Skin epidermis (tissue), 12 donors: ENCODE results near the gene ATP2A1.
"Not testable (repeated sequence)": the region's sequence is repeated elsewhere in the genome, so short reads cannot be mapped to it uniquely, and the experiment has no call there.

ENCODE experiments used
- H3K27ac ChIP-seq, 21 experiments: fragments of 200-600 bp; sonication (generic) in 11 of 21; one replicate each; pipeline ENCODE4 v1.5.0; 2020; ENCODE audit warnings: mild to moderate bottlenecking in 3 of 21, inconsistent platforms in 2 of 21, moderate library complexity in 2 of 21
- H3K4me3 ChIP-seq, 7 experiments: fragments of 200-600 bp; sonication (generic) in 2 of 7; one replicate each; pipeline ENCODE4 v1.5.0; 2020; ENCODE audit warnings: inconsistent platforms in 2 of 7, mild to moderate bottlenecking in 2 of 7, moderate library complexity in 1 of 7

Gene ATP2A1

GRCh38 chr16:28846933-28847273 is 31.4 kb upstream of the ATP2A1 start:
- peak overlapping the region; percentile 60 to 94 (median 89) for H3K27ac ChIP-seq
- H3K4me3 ChIP-seq: peak overlapping the region; percentile 54 to 99 (median 95)

- Histone ChIP-seq H3K27ac (peak overlapping the region in 5 of 21 experiments; percentile 22 to 62 (median 33)), H3K4me3 (no peak overlapping the region)
Measured at GRCh38 chr16:28858421-28858820, 19.9 kb upstream of the ATP2A1 start.

- no peak overlapping the region for H3K27ac ChIP-seq
- no peak overlapping the region for H3K4me3 ChIP-seq
Measured at GRCh38 chr16:28859326-28859725, 19.0 kb upstream of the ATP2A1 start.

- peak overlapping the region; percentile 27 to 98 (median 93) for H3K27ac ChIP-seq
- H3K4me3 ChIP-seq: peak overlapping the region; percentile 61 to 94 (median 83)
Measured at GRCh38 chr16:28863929-28864793, 14.1 kb upstream of the ATP2A1 start.

- H3K4me3 ChIP-seq: peak overlapping the region in 1 of 7 experiments; percentile 63
Measured at GRCh38 chr16:28865001-28865688, 13.1 kb upstream of the ATP2A1 start.

GRCh38 chr16:28865722-28866453 is 12.4 kb upstream of the ATP2A1 start:
- H3K27ac ChIP-seq: no peak overlapping the region
- H3K4me3 ChIP-seq: no peak overlapping the region

More at GRCh38 chr16:28865001-28865688, 13.1 kb upstream of the ATP2A1 start:
- H3K27ac ChIP-seq: peak overlapping the region in 1 of 21 experiments; percentile 88

GRCh38 chr16:28866454-28866804 is 11.9 kb upstream of the ATP2A1 start:
- no peak overlapping the region for H3K27ac ChIP-seq
- H3K4me3 ChIP-seq: no peak overlapping the region

GRCh38 chr16:28867241-28867640 is 11.0 kb upstream of the ATP2A1 start:
- Histone ChIP-seq H3K27ac (no peak overlapping the region), H3K4me3 (no peak overlapping the region)

- not testable (repeated sequence) for H3K27ac ChIP-seq, H3K4me3 ChIP-seq
Measured at GRCh38 chr16:28867646-28868045, 10.6 kb upstream of the ATP2A1 start.

- H3K27ac ChIP-seq: no peak overlapping the region
- H3K4me3 ChIP-seq: no peak overlapping the region
Measured at GRCh38 chr16:28869201-28869600, 9.1 kb upstream of the ATP2A1 start.

GRCh38 chr16:28872952-28873351 is 5.3 kb upstream of the ATP2A1 start:
- Histone ChIP-seq H3K4me3 (no peak overlapping the region), H3K27ac (no peak overlapping the region)

GRCh38 chr16:28873543-28874201 is 4.6 kb upstream of the ATP2A1 start:
- Histone ChIP-seq H3K27ac (no peak overlapping the region), H3K4me3 (no peak overlapping the region)

GRCh38 chr16:28874406-28874805 is 3.9 kb upstream of the ATP2A1 start:
- Histone ChIP-seq H3K27ac (no peak overlapping the region), H3K4me3 (no peak overlapping the region)

- Histone ChIP-seq H3K4me3 (no peak overlapping the region), H3K27ac (no peak overlapping the region)
Measured at GRCh38 chr16:28875134-28876018, 2.9 kb upstream of the ATP2A1 start.

GRCh38 chr16:28876019-28876659 is 2.1 kb upstream of the ATP2A1 start:
- Histone ChIP-seq H3K27ac (no peak overlapping the region), H3K4me3 (no peak overlapping the region)

- no peak overlapping the region for H3K4me3 ChIP-seq
- H3K27ac ChIP-seq: no peak overlapping the region
Measured at GRCh38 chr16:28876973-28877654, 1.2 kb upstream of the ATP2A1 start.

GRCh38 chr16:28877655-28878000 is 660 bp upstream of the ATP2A1 start:
- H3K4me3 ChIP-seq: no peak overlapping the region
- no peak overlapping the region for H3K27ac ChIP-seq

- Histone ChIP-seq H3K27ac (peak overlapping the region in 6 of 21 experiments; percentile 12 to 62 (median 36)), H3K4me3 (peak overlapping the region; percentile 38 to 67 (median 56))
Measured at GRCh38 chr16:28879261-28879840, 1.1 kb downstream of the ATP2A1 start.
